CD14-positive monocyte (primary cell): ENCODE results near the gene SOS1. TPM values are rescaled to one million over a fixed set of nuclear protein-coding genes. Genes with fewer than 3 reads are reported as not detected.

Experiments used
- DNase-seq, 3 donors: peaks; one replicate each; pipeline ENCODE4 v3.0.0-alpha.2; 2011 to 2022
- H2AFZ ChIP-seq: 2 replicates; pipeline ENCODE4 v1.6.0; 2012; ENCODE audit warnings: mild to moderate bottlenecking, low read depth, low read length, inconsistent platforms; ENCODE audit not compliant: insufficient read depth, poor library complexity, severe bottlenecking
- H3K27ac ChIP-seq, 2 donors: 1 replicate in 1 of 2; 2 replicates in 1 of 2; pipeline ENCODE4 v1.5.1; 2012 to 2013; ENCODE audit warnings: low read length in 2 of 2, control low read depth in 1 of 2, inconsistent platforms in 1 of 2, low read depth in 1 of 2, mild to moderate bottlenecking in 1 of 2
- H3K27me3 ChIP-seq, 2 donors: one replicate each; pipeline versions ENCODE4 v1.6.0 to v1.6.1; 2011 to 2013; ENCODE audit warnings: low read length in 2 of 2; ENCODE audit not compliant: control insufficient read depth in 2 of 2, insufficient read depth in 2 of 2
- H3K36me3 ChIP-seq, 2 donors: replicated peaks in 1 of 2; 1 replicate in 1 of 2; 2 replicates in 1 of 2; pipeline versions ENCODE4 v1.5.1 to v1.6.1; 2012 to 2013; ENCODE audit warnings: low read length in 2 of 2, control low read depth in 1 of 2, inconsistent platforms in 1 of 2, mild to moderate bottlenecking in 1 of 2; ENCODE audit not compliant: insufficient read depth in 2 of 2, control insufficient read depth in 1 of 2
- H3K4me1 ChIP-seq, 2 donors: 1 replicate in 1 of 2; 2 replicates in 1 of 2; pipeline versions ENCODE4 v1.5.1 to v1.6.1; 2012 to 2013; ENCODE audit warnings: low read length in 2 of 2, control low read depth in 1 of 2, inconsistent platforms in 1 of 2, mild to moderate bottlenecking in 1 of 2, moderate library complexity in 1 of 2; ENCODE audit not compliant: insufficient read depth in 2 of 2, control insufficient read depth in 1 of 2
- H3K4me2 ChIP-seq: replicated peaks from 2 replicates; pipeline ENCODE3; 2012; ENCODE audit warnings: low read length, moderate library complexity, mild to moderate bottlenecking; ENCODE audit not compliant: poor library complexity, severe bottlenecking; ENCODE audit errors: extremely low read depth
- H3K4me3 ChIP-seq, 3 experiments: fragments of 200-600 bp in 1 of 3; sonication (generic) in 1 of 3; replicated peaks in 1 of 3; 1 replicate in 2 of 3; 2 replicates in 1 of 3; pipeline ENCODE4 v1.5.1; 2011 to 2013; ENCODE audit warnings: low read length in 3 of 3, mild to moderate bottlenecking in 3 of 3, control low read depth in 2 of 3, low read depth in 2 of 3, inconsistent platforms in 1 of 3, moderate library complexity in 1 of 3
- H3K79me2 ChIP-seq: 2 replicates; pipeline ENCODE4 v1.6.0; 2012; ENCODE audit warnings: mild to moderate bottlenecking, control low read depth, inconsistent platforms, low read length, moderate library complexity; ENCODE audit not compliant: insufficient read depth
- H3K9ac ChIP-seq: 2 replicates; pipeline ENCODE4 v1.6.0; 2017; ENCODE audit warnings: low read length, mild to moderate bottlenecking; ENCODE audit not compliant: insufficient read depth, poor library complexity, severe bottlenecking
- H3K9me3 ChIP-seq, 2 donors: replicated peaks in 1 of 2; 1 replicate in 1 of 2; 2 replicates in 1 of 2; pipeline versions ENCODE4 v1.5.1 to v1.6.1; 2012 to 2013; ENCODE audit warnings: low read length in 2 of 2, control low read depth in 1 of 2; ENCODE audit not compliant: control insufficient read depth in 1 of 2, insufficient read depth in 1 of 2
- H4K20me1 ChIP-seq: 2 replicates; pipeline ENCODE4 v1.6.0; 2012; ENCODE audit warnings: mild to moderate bottlenecking, low read length, control low read depth, moderate library complexity; ENCODE audit not compliant: insufficient read depth
- H3K27ac Mint-ChIP-seq, 7 donors: one replicate each; pipeline ENCODE4 v1.8.0; 2020; ENCODE audit warnings: mild to moderate bottlenecking in 7 of 7, mixed read lengths in 7 of 7, moderate library complexity in 6 of 7, inconsistent platforms in 2 of 7
- H3K27me3 Mint-ChIP-seq, 3 donors: one replicate each; pipeline ENCODE4 v1.8.0; 2021 to 2022; ENCODE audit warnings: low read depth in 3 of 3, mild to moderate bottlenecking in 3 of 3, mixed read lengths in 3 of 3, moderate library complexity in 3 of 3, inconsistent platforms in 1 of 3
- H3K36me3 Mint-ChIP-seq, 2 donors: one replicate each; pipeline ENCODE4 v1.8.0; 2020; ENCODE audit warnings: mixed read lengths in 2 of 2, inconsistent platforms in 1 of 2, mild to moderate bottlenecking in 1 of 2
- H3K4me1 Mint-ChIP-seq: one replicate; pipeline ENCODE4 v1.8.0; 2020; ENCODE audit warnings: mild to moderate bottlenecking, mixed read lengths
- H3K4me3 Mint-ChIP-seq, 2 donors: one replicate each; pipeline ENCODE4 v1.8.0; 2020; ENCODE audit warnings: mild to moderate bottlenecking in 2 of 2, mixed read lengths in 2 of 2, moderate library complexity in 1 of 2
- H3K9me3 Mint-ChIP-seq, 7 donors: one replicate each; pipeline ENCODE4 v1.8.0; 2020 to 2022; ENCODE audit warnings: mixed read lengths in 7 of 7, mild to moderate bottlenecking in 6 of 7, moderate library complexity in 6 of 7, inconsistent platforms in 2 of 7
- CTCF ChIP-seq: fragments of 200-600 bp; IDR thresholded peaks from one replicate; pipeline ENCODE4 v1.8.0; 2022; ENCODE audit warnings: antibody characterized with exemption, mild to moderate bottlenecking
- WGBS: methylation state at CpG from one replicate; pipeline ENCODE4 v1.1.5; 2013; ENCODE audit warnings: missing lambda C conversion rate; ENCODE audit not compliant: insufficient coverage; 5-methylcytosine and 5-hydroxymethylcytosine counted together
- intact Hi-C, 2 donors: fragments of 100-400 bp; cut with micrococcal nuclease; formaldehyde crosslinking; loops; one replicate each; pipeline versions ENCODE4 v1.15.0 to v1.15.1; 2023
- polyA plus RNA-seq, 3 donors: library from polyadenylated mRNA; depleted of rRNA in 1 of 3; unstranded in 2 of 3; stranded (reverse) in 1 of 3; fragments of 300-500 nt in 2 of 3; fragments of >200 nt in 1 of 3; fragmentation: Illumina TruSeq in 2 of 3; gene quantifications; 1 replicate in 2 of 3; 2 replicates in 1 of 3; pipeline ENCODE4 v1.2.3, GENCODE V29; 2012 to 2021

The SOS1 gene
- polyA plus RNA-seq, 3 donors, result 5.3 to 15.6 (median 7.7) TPM

GRCh38 chr2:39099310-39099869 lies 21.5 kb downstream of the SOS1 start:
- TF ChIP-seq CTCF, result no peak
- Mint-ChIP-seq H3K36me3 (peaks cover 3 to 14% of the 10 kb centered on the region in 2 donors), H3K4me1 (peaks cover 45% of the 10 kb centered on the region), H3K27ac (peak overlapping the region in 4 of 7 donors; percentile 0 to 63 (median 56)), H3K9me3 (no peaks in the 10 kb centered on the region), H3K27me3 (peaks cover 0 to 2% (median 1%) of the 10 kb centered on the region in 3 donors), H3K4me3 (no peak overlapping the region)
- H3K9ac ChIP-seq, result no peak overlapping the region
- no peak for DNase-seq
- no peak overlapping the region for H2AFZ ChIP-seq
- WGBS, result no CpG with 5 or more reads among the region's 2 CpGs
- H3K27ac ChIP-seq, result no peak overlapping the region
- intact Hi-C loops, result no loop called here
- peaks cover 98% of the 10 kb centered on the region for H3K79me2 ChIP-seq
- H3K4me2 ChIP-seq, result no peak overlapping the region
- H3K4me3 ChIP-seq, result no peak overlapping the region
- no peaks in the 10 kb centered on the region for H3K36me3 ChIP-seq
- no peaks in the 10 kb centered on the region for H3K9me3 ChIP-seq
- peaks cover 99% of the 10 kb centered on the region for H4K20me1 ChIP-seq
- H3K4me1 ChIP-seq, result peaks cover 14 to 33% of the 10 kb centered on the region in 2 donors
- no peaks in the 10 kb centered on the region for H3K27me3 ChIP-seq

GRCh38 chr2:39095624-39096023 lies 25.2 kb downstream of the SOS1 start:
- no CpG with 5 or more reads among the region's 1 CpG for WGBS
- peaks cover 6 to 10% of the 10 kb centered on the region in 2 donors for H3K36me3 Mint-ChIP-seq
- H3K4me1 Mint-ChIP-seq, result peaks cover 62% of the 10 kb centered on the region
- Histone ChIP-seq H3K27me3 (no peaks in the 10 kb centered on the region), H3K36me3 (no peaks in the 10 kb centered on the region), H3K4me3 (no peak overlapping the region), H3K4me1 (peaks cover 20 to 45% of the 10 kb centered on the region in 2 donors), H3K79me2 (peaks cover 94% of the 10 kb centered on the region), H3K27ac (peak overlapping the region in 1 of 2 donors; percentile 65), H3K9me3 (no peaks in the 10 kb centered on the region), H3K9ac (no peak overlapping the region), H3K4me2 (no peak overlapping the region), H4K20me1 (peaks cover 97% of the 10 kb centered on the region), H2AFZ (no peak overlapping the region)
- H3K9me3 Mint-ChIP-seq, result no peaks in the 10 kb centered on the region
- no peak for TF ChIP-seq CTCF
- peaks cover 0 to 1% (median 0%) of the 10 kb centered on the region in 3 donors for H3K27me3 Mint-ChIP-seq
- no peak for DNase-seq
- intact Hi-C loops, result no loop called here
- peak overlapping the region in 3 of 7 donors; percentile 1 to 72 (median 1) for H3K27ac Mint-ChIP-seq
- no peak overlapping the region for H3K4me3 Mint-ChIP-seq
